Neural cell (in vitro differentiated cells): ENCODE data around the gene DAGLB. TPM values are rescaled to one million over a fixed set of nuclear protein-coding genes. Genes with fewer than 3 reads are reported as not detected.
A peak's percentile ranks its signal among the peaks of the same experiment; 100 is the strongest.

Experiments
- H2AFZ ChIP-seq: fragments of 200-600, 300-800 bp; sonication (generic), shearing (Covaris generic); 2 replicates; pipeline ENCODE4 v1.6.0; 2014; ENCODE audit warnings: low read depth, mild to moderate bottlenecking, antibody characterized with exemption, low read length, moderate library complexity
- H3F3A ChIP-seq: fragments of 200-600 bp; shearing (Covaris generic); 2 replicates; pipeline ENCODE4 v1.6.1; 2016; ENCODE audit warnings: mild to moderate bottlenecking, moderate library complexity, mixed read lengths, antibody characterized with exemption, low read length; ENCODE audit not compliant: insufficient read depth, poor library complexity, severe bottlenecking
- H3K27ac ChIP-seq: fragments of 200-600, 300-800 bp; sonication (generic), shearing (Covaris generic); 2 replicates; pipeline ENCODE4 v1.5.1; 2014; ENCODE audit warnings: mild to moderate bottlenecking, low read length, moderate library complexity
- H3K27me3 ChIP-seq: fragments of 300-800, 200-600 bp; sonication (generic), shearing (Covaris generic); 2 replicates; pipeline ENCODE4 v1.6.0; 2014; ENCODE audit warnings: mild to moderate bottlenecking, low read depth, low read length, moderate library complexity; ENCODE audit not compliant: insufficient read depth
- H3K36me3 ChIP-seq: fragments of 300-800, 200-600 bp; sonication (generic), shearing (Covaris generic); 2 replicates; pipeline ENCODE4 v1.5.1; 2014; ENCODE audit warnings: mild to moderate bottlenecking, antibody characterized with exemption, low read length, moderate library complexity; ENCODE audit not compliant: insufficient read depth
- H3K4me2 ChIP-seq: fragments of 300-800, 200-600 bp; sonication (generic), shearing (Covaris generic); 2 replicates; pipeline ENCODE4 v1.6.0; 2014; ENCODE audit warnings: mild to moderate bottlenecking, low read length
- H3K4me3 ChIP-seq: fragments of 300-800, 200-600 bp; sonication (generic), shearing (Covaris generic); 2 replicates; pipeline ENCODE4 v1.5.1; 2014; ENCODE audit warnings: mild to moderate bottlenecking, low read length, moderate library complexity
- H3K79me2 ChIP-seq: fragments of 200-600 bp; shearing (Covaris generic); replicated peaks from 2 replicates; pipeline ENCODE4 v1.6.0; 2014; ENCODE audit warnings: mild to moderate bottlenecking, low read length, moderate library complexity; ENCODE audit not compliant: insufficient read depth
- H3K9ac ChIP-seq: fragments of 300-800, 200-600 bp; sonication (generic), shearing (Covaris generic); 2 replicates; pipeline ENCODE4 v1.6.1; 2016; ENCODE audit warnings: mild to moderate bottlenecking, low read length, mixed read lengths
- H3K9me2 ChIP-seq: fragments of 200-600 bp; shearing (Covaris generic); 2 replicates; pipeline ENCODE4 v1.6.1; 2016; ENCODE audit warnings: mild to moderate bottlenecking, low read length, mixed read lengths; ENCODE audit not compliant: insufficient read depth
- H3K9me3 ChIP-seq: fragments of 200-600, 300-800 bp; sonication (generic), shearing (Covaris generic); 2 replicates; pipeline ENCODE4 v1.6.1; 2016; ENCODE audit warnings: mild to moderate bottlenecking, mixed run types, low read length, moderate library complexity, mixed read lengths
- H4K20me1 ChIP-seq: fragments of 200-600 bp; shearing (Covaris generic); 2 replicates; pipeline ENCODE4 v1.6.1; 2016; ENCODE audit warnings: mild to moderate bottlenecking, mixed run types; ENCODE audit not compliant: insufficient read depth
- CTCF ChIP-seq: fragments of 450-650 bp; IDR thresholded peaks from 2 replicates; pipeline ENCODE4 v1.5.1; 2014; ENCODE audit warnings: antibody characterized with exemption, mild to moderate bottlenecking, moderate library complexity; ENCODE audit not compliant: poor library complexity, severe bottlenecking
- EP300 ChIP-seq: fragments of 450-650 bp; conservative IDR thresholded peaks from 2 replicates; pipeline ENCODE4 v1.6.1; 2014; ENCODE audit warnings: antibody characterized with exemption, mild to moderate bottlenecking, moderate library complexity; ENCODE audit not compliant: poor library complexity, severe bottlenecking
- EZH2 ChIP-seq: fragments of 200-600, 300-800 bp; shearing (Covaris generic), sonication (generic); IDR thresholded peaks from 2 replicates; pipeline ENCODE4 v1.6.1; 2014; ENCODE audit warnings: antibody characterized with exemption, low read length, borderline replicate concordance, mild to moderate bottlenecking; ENCODE audit not compliant: insufficient read depth, poor library complexity, severe bottlenecking
- MXI1 ChIP-seq: fragments of 450-650 bp; conservative IDR thresholded peaks from 2 replicates; pipeline ENCODE4 v1.6.1; 2014; ENCODE audit warnings: antibody characterized with exemption, mild to moderate bottlenecking; ENCODE audit not compliant: poor library complexity, severe bottlenecking
- POLR2AphosphoS5 ChIP-seq: IDR thresholded peaks from 2 replicates; pipeline ENCODE4 v1.6.1; 2012
- RAD21 ChIP-seq: fragments of 450-650 bp; conservative IDR thresholded peaks from 2 replicates; pipeline ENCODE4 v1.6.1; 2014; ENCODE audit warnings: antibody characterized with exemption, mild to moderate bottlenecking, moderate library complexity
- REST ChIP-seq: IDR thresholded peaks from 2 replicates; pipeline ENCODE4 v1.6.1; 2012; ENCODE audit warnings: borderline replicate concordance
- SMC3 ChIP-seq: fragments of 450-650 bp; conservative IDR thresholded peaks from 2 replicates; pipeline ENCODE4 v1.6.1; 2014; ENCODE audit warnings: antibody characterized with exemption, mild to moderate bottlenecking, moderate library complexity; ENCODE audit not compliant: poor library complexity
- TAF1 ChIP-seq: IDR thresholded peaks from 2 replicates; pipeline ENCODE4 v1.6.1; 2012; ENCODE audit warnings: low read depth
- polyA minus RNA-seq: library from RNA; depleted of rRNA, polyadenylated mRNA; stranded (reverse); fragments of >200 nt; gene quantifications from 2 replicates; pipeline ENCODE4 v1.2.3, GENCODE V29; 2014
- polyA plus RNA-seq: library from polyadenylated mRNA; depleted of rRNA; stranded (reverse); fragments of >200 nt; gene quantifications from 2 replicates; pipeline ENCODE4 v1.2.3, GENCODE V29; 2014

DAGLB gene
- polyA plus RNA-seq: 32.3 and 48.9 TPM in 2 replicates
- 49.4 and 54.5 TPM in 2 replicates for polyA minus RNA-seq

- H3F3A ChIP-seq: no peaks in the 10 kb centered on the region
- H4K20me1 ChIP-seq: no peaks in the 10 kb centered on the region
- no peaks in the 10 kb centered on the region for H3K9me2 ChIP-seq
- H3K27ac ChIP-seq: peak within 1 kb of the TSS; percentile 93
- peak within 1 kb of the TSS; percentile 97 for H3K4me3 ChIP-seq
- H3K79me2 ChIP-seq: peaks cover 27% of the 10 kb centered on the region
- peak within 1 kb of the TSS; percentile 95 for H3K9ac ChIP-seq
- H3K36me3 ChIP-seq: no peaks in the 10 kb centered on the region
- TF ChIP-seq CTCF (peak; percentile 24), RAD21 (no peak), REST (peak; percentile 1), SMC3 (no peak), TAF1 (peak; percentile 61), POLR2AphosphoS5 (peak; percentile 98), EZH2 (no peak), MXI1 (peak; percentile 69), EP300 (no peak)
- H3K4me2 ChIP-seq: peak within 1 kb of the TSS; percentile 55
- H3K27me3 ChIP-seq: no peaks in the 10 kb centered on the region
- no peaks in the 10 kb centered on the region for H3K9me3 ChIP-seq
- peak within 1 kb of the TSS; percentile 96 for H2AFZ ChIP-seq
Observed at GRCh38 chr7:6447581-6448199, at the start of gene DAGLB. DAGLB (minus strand) TSS chr7:6447954; CDS start chr7:6447842, 112 bp downstream.

GRCh38 chr7:6497637-6497905 is 49.8 kb upstream of the DAGLB start:
- Histone ChIP-seq H3K27ac (no peak overlapping the region), H3F3A (no peaks in the 10 kb centered on the region), H3K27me3 (peaks cover under 1% of the 10 kb centered on the region), H3K9me2 (no peaks in the 10 kb centered on the region), H3K4me3 (no peak overlapping the region), H2AFZ (no peak overlapping the region), H3K9ac (no peak overlapping the region), H3K36me3 (no peaks in the 10 kb centered on the region), H3K79me2 (no peaks in the 10 kb centered on the region), H4K20me1 (no peaks in the 10 kb centered on the region), H3K4me2 (no peak overlapping the region), H3K9me3 (no peaks in the 10 kb centered on the region)
- TF ChIP-seq RAD21: no peak
- TF ChIP-seq REST: no peak
- TF ChIP-seq POLR2AphosphoS5: no peak
- no peak for TF ChIP-seq EP300
- TF ChIP-seq TAF1: no peak
- TF ChIP-seq SMC3: no peak
- TF ChIP-seq EZH2: no peak
- no peak for TF ChIP-seq MXI1
- TF ChIP-seq CTCF: no peak
